Measurements from ENCODE around the gene OR10A4. TPM values are rescaled to one million over a fixed set of nuclear protein-coding genes. Genes with fewer than 3 reads are reported as not detected.
"Not testable (repeated sequence)": the region's sequence is repeated elsewhere in the genome, so short reads cannot be mapped to it uniquely, and the experiment has no call there.

The OR10A4 gene
- total RNA-seq, 1 donor from 2014 or later, result not detected

DNA sequence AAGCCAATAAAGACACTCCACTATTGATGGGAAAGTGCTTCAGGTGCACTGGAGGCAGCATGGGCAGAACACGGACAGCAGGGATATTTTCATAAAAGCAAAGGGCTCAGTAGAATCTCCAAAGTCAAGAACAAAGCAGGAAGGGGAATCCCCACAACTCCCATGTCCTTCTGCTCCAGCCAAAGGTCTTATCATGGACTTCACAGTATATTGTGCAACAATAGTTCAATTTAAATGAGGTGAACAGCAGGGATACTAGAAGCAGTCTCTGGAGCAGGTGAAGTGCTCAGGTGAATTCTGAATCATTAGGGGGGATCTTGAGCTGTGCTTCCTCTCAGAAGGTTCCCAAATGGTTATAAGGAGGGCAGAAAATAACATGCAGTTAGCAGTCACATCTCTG, 22.5 kb downstream of the OR10A4 start:
- no peak for DNase-seq (ENCODE audit: low spot score)

DNA sequence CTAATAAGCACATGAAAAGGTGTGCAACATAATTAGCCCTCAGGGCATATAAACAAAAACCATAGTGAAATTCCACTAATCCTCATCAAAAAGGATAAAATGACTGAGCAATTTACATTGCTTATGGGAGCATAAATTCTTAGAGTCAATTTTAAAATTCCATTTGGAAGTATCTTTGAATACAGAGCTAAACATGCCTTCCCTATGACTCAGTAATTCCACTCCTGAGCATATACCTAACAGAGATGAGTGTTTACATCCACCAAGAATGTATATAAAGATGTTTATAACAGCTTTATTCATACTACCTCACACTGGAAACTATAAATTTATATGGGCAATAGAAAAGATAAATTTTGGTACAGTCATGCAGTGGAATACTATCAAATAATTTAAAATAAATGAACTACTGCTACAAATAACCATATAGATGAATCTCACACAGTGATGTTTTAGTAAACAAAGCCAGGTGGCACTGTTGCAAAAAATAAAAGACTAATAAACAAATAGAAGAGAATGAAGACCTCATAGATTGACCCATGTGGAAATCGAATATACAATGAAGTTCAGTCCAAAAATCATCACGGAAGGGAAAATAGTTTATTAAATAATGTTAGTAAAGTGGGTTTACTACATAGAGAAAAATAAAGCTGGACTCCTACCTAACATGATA, 24.0 kb downstream of the OR10A4 start:
- no peak for DNase-seq (ENCODE audit: low spot score)

GRCh38 chr11:6904804-6905203, 28.4 kb downstream of the OR10A4 start:
- not testable (repeated sequence) for DNase-seq (ENCODE audit: low spot score)

DNA sequence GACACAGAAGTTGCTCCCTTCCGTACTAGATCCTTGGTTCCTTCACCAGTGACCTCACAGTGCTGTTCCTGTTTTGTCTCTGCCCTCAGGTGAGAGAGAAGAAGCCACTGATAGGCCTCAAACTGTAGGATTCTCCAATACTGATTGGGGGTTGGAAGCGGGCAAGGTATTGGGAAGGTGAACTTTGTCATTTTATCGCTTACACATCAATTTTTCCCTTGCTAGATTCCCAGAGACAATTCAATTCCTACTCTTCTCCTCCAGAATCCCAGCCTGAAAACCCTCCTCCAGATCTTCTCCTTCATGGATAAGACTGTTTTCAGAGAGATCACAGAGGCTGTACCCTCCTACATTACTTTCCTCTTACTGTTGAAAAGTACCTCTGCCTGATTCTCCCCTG, 35.0 kb downstream of the OR10A4 start:
- no peak for DNase-seq (ENCODE audit: low spot score)

DNA sequence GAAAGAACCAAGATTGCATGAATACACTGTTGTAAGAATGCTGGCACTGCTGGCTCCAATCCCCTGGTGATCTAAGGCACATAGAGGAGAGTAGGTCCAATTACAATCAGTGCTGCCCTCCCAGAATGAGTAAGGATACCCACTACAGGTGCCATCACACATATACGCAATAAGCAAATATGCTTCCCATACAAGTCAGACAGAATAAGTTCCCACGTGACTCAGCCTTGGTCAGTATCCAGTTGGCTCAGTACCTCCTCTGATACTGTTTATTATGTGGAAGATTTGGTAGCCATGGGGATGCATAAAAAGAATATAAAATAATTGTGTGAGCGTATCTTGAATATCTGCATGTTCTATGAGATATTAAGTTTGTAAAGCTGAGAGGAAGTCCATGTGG, 35.5 kb downstream of the OR10A4 start:
- DNase-seq (ENCODE audit: low spot score), result no peak

- DNase-seq (ENCODE audit: low spot score), result no peak
These were observed 43.3 kb downstream of the OR10A4 start for GRCh38 chr11:6919698-6920097.

DNA sequence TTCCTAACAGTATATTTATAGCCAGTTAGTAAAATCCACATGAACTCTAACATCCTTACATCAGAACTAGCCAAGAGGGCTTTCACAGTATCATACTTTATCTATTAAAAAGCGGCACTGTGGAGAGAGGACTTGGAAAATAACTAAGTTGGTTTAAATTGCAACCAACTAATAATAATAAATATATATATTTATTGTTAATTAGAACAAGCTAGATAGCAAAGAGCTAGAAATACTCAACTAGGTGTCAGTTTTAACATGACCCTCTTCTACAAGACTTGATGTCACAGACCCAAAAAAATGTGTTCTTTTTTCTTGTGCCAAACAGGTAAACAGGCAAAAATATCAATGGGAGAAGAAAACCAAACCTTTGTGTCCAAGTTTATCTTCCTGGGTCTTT, 44.3 kb downstream of the OR10A4 start, which contains the start of gene OR2D3:
OR2D3 (plus strand) TSS at position 301 of the 400 bp plus-strand sequence; CDS start at position 301, 0 bp downstream.
- DNase-seq (ENCODE audit: low spot score), result no peak

DNA sequence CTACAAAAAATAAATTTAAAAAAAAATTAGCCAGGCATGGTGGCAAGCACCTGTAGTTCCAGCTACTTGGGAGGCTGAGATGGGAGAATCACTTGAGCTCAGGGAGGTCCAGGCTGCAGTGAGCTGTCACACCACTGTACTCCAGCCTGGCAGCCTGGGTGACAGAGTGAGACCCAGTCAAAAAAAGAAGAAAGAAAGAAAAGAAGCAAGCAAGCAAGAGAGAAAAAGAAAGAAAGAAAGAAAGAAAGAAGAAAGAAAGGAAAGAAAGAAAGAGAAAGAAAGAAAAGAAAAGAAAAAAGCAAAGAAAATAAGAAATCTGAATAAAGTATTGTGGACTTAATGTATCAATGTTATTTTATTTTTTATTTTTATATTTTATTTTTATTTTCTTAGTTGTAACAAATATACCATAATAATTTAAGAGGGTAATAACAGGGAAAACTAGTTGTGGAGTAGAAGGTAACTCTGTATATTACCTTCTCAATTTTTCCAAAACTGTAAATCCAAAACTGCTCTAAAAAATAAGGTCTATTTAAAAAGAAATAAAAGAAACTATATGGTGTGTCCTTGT, 48.7 kb downstream of the OR10A4 start:
- DNase-seq (ENCODE audit: low spot score), result no peak

GRCh38 chr11:6925636-6926207, 49.3 kb downstream of the OR10A4 start:
- DNase-seq (ENCODE audit: low spot score), result no peak

DNA sequence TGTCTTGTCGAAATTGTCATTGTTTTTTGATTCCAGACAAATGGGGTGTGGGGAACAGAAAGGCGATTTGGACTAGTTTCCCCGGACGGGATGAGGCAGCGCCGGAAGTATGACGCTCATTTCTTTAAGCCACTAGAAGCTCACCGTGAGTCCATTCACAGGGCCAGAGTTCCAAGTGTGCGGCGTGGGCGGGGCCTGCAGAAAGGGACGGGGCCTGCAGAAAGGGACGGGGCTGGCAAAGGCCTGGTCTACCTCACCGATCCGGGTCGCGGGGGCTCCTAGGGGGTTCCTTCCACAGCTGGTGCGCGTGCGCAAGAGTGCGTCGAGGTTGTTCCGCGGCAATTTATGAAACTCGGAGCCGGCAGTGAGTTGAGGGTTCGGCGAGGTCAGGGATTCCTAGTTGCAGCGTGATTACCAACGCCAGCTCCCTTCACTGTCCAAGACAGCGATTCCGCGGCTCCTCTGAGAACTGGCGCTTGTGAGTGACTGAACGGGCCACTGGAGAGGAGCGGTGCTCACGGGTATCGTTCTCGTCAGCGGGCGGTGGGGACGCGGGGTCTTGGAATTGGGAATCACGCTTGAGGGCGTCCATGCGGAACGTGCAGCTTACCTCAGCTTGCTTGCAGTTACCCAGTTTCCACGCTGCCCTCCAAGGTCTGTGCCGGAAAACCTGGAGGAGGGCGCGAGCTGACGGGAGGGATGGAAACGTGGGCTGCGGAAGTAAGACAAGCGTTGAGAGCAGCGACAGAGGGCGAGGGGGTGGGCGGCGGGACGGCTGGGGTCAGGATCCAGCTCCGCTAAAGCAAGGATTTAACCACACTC, 50.0 kb downstream of the OR10A4 start, which contains the start of gene ZNF215:
ZNF215 (plus strand) TSS at position 219 of the 822 bp plus-strand sequence. CDS start 5,847 bp downstream, outside the sequence.
- peak; percentile 92 for DNase-seq (ENCODE audit: low spot score)

DNA sequence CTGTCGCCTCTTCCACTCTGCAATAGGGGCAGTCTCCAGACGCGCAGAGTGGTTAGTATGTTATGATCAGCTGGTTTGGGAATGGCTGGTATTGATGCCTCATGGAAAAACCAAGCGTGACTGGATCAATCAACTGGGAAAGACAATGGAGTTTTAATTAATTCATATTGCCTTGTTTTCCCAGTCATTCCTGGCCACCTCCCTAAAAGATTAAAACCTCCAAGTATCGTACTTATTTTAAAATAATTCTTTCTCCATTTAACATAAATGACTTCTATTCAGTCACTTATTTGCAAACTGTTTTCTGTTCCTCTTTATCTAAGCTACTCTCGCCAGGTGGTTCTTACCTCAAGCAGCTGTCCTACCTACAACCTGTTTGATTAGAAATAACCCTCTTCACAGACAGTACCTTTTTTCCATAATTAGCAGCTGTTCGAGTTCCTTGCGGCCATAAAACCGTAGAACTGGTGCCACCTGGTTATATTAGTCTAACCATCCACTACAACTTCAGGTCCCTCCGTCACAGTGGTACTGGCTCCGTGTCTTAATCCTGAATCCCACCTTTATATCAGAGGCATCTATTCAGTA, 50.7 kb downstream of the OR10A4 start:
- no peak for DNase-seq (ENCODE audit: low spot score)

Other genes starting within 250 kb of the OR10A4 start
- 23.0 TPM for gene DCHS1, start 220.8 kb upstream of the OR10A4 start, total RNA-seq
- gene MRPL17, start 193.3 kb upstream of the OR10A4 start, total RNA-seq, result 42.2 TPM
- 0.06 TPM for gene OR2AG2, start 104.6 kb upstream of the OR10A4 start, total RNA-seq
- not detected for gene OR2AG1, start 93.6 kb upstream of the OR10A4 start, total RNA-seq
- 0.35 TPM for gene OR6A2, start 76.9 kb upstream of the OR10A4 start, total RNA-seq
- not detected for gene OR10A5, start 30.9 kb upstream of the OR10A4 start, total RNA-seq
- not detected for gene OR10A2, start 13.6 kb upstream of the OR10A4 start, total RNA-seq
- gene OR2D2, start 15.9 kb downstream of the OR10A4 start, total RNA-seq, result not detected
- not detected for gene OR2D3, start 44.4 kb downstream of the OR10A4 start, total RNA-seq
- 2.5 TPM for gene ZNF215, start 49.8 kb downstream of the OR10A4 start, total RNA-seq
- 0.96 TPM for gene ZNF214, start 143.7 kb downstream of the OR10A4 start, total RNA-seq
- not detected for gene NLRP14, start 143.9 kb downstream of the OR10A4 start, total RNA-seq
- gene RBMXL2, start 212.4 kb downstream of the OR10A4 start, total RNA-seq, result not detected